Measurements from ENCODE around the gene TNFSF18.

GRCh38 chr1:173094541-173094940 lies 43.8 kb upstream of the TNFSF18 start:
- no peak for TF ChIP-seq RAD21 (conservative IDR thresholded peaks at IDR 0.05 in 1 of 2, IDR thresholded peaks at IDR 0.05 in 1 of 2)
- TF ChIP-seq CEBPB (IDR thresholded peaks at IDR 0.05): no peak
- TF ChIP-seq SMC3 (IDR thresholded peaks at IDR 0.05): no peak
- no peak for TF ChIP-seq CTCF (IDR thresholded peaks at IDR 0.05)
- TF ChIP-seq REST (IDR thresholded peaks at IDR 0.05): no peak
- TF ChIP-seq USF2 (IDR thresholded peaks at IDR 0.05): no peak
- TF ChIP-seq POLR2A (IDR thresholded peaks at IDR 0.05; ENCODE audit: low read length): no peak
- TF ChIP-seq CHD2 (IDR thresholded peaks at IDR 0.05; ENCODE audit: low read length, partially characterized antibody): no peak
- no peak for TF ChIP-seq CHD4 (IDR thresholded peaks at IDR 0.05; ENCODE audit: borderline replicate concordance)
- no peak for TF ChIP-seq HDAC2 (IDR thresholded peaks at IDR 0.05)
- no peak for TF ChIP-seq E2F6 (IDR thresholded peaks at IDR 0.05; ENCODE audit: borderline replicate concordance, low read depth)
- no peak for TF ChIP-seq EP300 (IDR thresholded peaks at IDR 0.05)
- no peak for TF ChIP-seq HMGXB4 (CRISPR knock-in tag; IDR thresholded peaks at IDR 0.05; ENCODE audit: borderline replicate concordance)

Measured in A549 (cell line).